ENCODE measurements around the gene PCIF1.
"Not testable (repeated sequence)": the region's sequence is repeated elsewhere in the genome, so short reads cannot be mapped to it uniquely, and the experiment has no call there.

The PCIF1 gene

DNA sequence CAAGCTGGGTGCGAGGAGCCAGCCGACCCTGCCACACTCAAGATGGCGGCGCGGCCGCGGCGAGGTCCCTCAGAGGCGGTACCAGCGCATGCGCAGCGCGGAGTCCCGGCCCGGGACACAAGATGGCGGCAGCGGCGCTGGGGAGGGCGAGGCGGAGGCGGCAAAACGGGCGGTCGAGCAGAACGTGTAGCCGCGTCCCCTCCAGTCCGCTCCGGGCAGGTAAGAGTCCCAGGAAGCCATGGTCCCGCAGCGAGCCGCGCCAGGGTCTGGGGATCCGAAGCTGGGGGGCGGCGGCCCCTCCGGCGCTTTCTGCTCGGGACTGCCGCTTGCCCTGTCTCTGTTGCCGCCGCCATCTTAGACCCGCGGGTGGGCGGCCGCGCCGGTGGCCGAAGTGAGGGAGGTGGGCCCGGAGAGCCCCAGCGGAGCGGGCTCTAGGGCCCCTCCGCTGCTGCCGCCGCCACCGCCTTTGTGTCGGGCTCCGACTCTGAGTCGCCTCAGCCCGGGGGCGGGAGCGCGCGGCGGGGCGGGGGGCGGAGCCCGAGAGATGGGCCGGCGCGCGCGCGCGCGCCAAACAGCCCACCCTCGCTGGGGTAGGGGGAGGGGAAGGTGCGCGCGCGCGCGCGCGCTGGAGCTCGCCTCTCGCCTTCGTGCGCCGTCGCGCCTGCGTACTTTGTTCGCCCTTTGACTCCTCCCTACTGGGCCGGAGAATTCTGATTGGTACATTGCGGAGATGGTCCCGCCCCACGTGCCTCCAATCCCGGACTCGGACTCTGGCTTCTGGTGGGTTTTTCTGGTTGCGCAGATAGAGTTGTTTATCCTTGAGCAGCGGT lies at the start of gene PCIF1:
Gene PCIF1 (plus strand): TSS at position 98 of the 830 bp plus-strand sequence. CDS start 4,317 bp downstream, outside the sequence.
- peak; percentile 97 for DNase-seq

DNA sequence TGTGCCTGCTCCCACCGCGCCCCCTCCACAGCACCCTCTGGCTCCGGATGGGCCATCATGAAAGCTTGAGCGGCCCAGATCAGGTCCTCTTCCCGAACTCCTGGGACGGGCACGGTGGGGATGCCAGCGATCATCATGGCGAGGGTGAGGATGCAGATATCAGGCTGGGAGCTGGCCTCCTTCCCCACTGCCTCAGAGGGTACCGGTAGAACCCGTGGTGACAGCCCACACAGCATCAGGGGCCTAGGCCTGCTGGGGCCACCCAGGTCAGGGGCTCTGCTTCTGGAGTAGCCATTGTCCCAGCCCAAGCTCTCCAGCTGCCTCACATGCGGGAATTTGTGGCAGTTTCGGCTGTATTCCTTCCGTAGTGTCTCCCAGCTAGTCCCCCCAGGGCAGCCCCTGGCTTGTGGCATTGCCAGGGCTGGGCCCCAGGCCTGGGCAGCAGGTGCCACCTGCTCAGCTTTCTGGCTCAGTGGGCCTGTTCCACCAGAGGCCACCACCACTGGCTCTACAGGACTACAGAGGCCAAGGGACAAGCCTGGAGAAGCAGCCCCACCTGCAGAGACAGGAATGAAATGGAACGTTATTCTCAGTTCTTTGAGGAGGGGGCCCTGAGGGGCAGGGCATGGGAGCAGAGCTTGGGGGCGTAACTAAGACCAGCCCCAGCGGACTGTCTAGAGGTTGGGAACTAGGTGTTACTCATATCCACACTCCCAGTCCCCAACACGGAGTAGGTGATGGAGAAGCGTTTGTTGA lies 47.7 kb upstream of the PCIF1 start:
- no peak for DNase-seq

DNA sequence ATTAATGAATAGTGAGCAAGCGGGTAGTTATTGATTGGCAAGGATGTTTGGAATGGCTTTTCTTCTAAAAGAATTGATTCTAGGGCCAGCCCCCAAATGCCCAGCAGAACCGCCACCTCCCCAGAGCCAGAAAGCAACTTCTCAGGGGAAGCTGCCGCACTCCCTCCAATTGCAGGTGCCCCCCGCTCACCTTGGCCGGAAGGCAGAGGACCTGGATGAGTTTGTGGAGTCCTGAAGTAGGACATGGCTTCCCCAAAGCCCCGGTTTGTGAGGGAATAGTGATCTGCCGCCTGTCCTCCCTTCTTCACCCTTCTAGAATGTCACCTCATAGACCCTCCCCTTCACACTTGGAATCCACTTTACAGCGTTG lies 47.2 kb upstream of the PCIF1 start, which contains the start of gene SPATA25:
Gene SPATA25 (minus strand): TSS at position 277 of the 370 bp plus-strand sequence. CDS start 32 bp downstream, at position 245.
- DNase-seq: no peak

GRCh38 chr20:45888681-45889080 lies 45.8 kb upstream of the PCIF1 start:
- no peak for DNase-seq

GRCh38 chr20:45890077-45890984 lies 44.2 kb upstream of the PCIF1 start:
- no peak for DNase-seq

DNA sequence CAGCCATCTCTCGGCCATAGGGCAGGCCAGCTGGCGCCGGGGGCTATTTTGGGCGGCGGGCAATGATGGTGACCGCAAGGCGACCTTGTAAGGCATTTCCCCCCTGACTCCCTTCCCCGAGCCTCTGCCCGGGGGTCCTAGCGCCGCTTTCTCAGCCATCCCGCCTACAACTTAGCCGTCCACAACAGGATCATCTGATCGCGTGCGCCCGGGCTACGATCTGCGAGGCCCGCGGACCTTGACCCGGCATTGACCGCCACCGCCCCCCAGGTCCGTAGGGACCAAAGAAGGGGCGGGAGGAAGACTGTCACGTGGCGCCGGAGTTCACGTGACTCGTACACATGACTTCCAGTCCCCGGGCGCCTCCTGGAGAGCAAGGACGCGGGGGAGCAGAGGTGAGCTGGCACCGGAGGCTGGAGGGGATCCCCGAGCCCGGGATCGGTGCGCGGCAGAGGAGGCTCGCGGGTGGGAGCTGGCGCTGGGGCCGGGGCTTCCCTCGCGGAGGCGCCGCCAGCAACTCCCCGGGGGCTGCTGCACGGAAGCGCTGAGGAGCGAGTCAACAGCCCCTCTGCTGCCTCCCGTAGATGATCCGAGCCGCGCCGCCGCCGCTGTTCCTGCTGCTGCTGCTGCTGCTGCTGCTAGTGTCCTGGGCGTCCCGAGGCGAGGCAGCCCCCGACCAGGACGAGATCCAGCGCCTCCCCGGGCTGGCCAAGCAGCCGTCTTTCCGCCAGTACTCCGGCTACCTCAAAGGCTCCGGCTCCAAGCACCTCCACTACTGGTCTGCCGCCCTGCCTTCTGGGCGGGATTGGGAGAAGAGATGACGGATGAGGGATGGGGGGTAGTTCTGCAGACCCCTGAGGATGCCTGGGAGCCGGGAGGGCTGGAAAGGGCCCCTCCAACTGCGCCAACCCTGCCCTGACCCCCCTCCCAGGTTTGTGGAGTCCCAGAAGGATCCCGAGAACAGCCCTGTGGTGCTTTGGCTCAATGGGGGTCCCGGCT lies 43.2 kb upstream of the PCIF1 start, which contains the start of the genes CTSA and NEURL2:
Gene CTSA (plus strand): TSS at position 351 of the 999 bp plus-strand sequence. CDS start 234 bp downstream, at position 585.
Gene NEURL2 (minus strand): TSS at position 224 of the 999 bp plus-strand sequence. CDS start 217 bp downstream, at position 7.
- DNase-seq: peak; percentile 79

DNA sequence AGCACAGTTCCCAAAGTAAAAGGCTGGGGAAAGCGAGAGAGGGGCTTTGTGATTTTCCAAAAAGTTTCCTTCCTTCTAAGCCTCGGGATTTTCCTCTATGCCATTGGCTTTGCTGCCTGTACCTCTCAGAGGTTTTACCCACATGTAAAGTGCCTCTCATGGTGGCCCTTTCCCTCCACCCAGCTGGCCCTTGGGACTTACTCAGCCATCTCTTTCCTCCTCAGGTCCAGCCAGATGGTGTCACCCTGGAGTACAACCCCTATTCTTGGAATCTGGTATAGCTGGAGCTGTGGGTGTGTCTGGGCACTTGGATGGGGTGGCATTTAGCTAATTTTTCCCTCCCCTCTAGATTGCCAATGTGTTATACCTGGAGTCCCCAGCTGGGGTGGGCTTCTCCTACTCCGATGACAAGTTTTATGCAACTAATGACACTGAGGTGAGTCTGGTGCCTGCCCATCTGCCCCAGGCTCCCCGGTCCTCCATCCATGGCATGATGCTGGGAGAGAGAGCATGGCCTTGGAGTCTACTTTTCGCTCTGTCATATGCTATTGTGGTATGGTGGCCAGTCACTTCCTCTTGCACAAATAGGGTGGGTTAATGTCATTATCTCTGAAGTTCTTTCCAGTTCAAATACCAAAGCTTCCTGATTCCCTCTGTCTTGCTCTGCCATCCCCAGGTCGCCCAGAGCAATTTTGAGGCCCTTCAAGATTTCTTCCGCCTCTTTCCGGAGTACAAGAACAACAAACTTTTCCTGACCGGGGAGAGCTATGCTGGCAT lies 42.2 kb upstream of the PCIF1 start:
- DNase-seq: no peak

DNA sequence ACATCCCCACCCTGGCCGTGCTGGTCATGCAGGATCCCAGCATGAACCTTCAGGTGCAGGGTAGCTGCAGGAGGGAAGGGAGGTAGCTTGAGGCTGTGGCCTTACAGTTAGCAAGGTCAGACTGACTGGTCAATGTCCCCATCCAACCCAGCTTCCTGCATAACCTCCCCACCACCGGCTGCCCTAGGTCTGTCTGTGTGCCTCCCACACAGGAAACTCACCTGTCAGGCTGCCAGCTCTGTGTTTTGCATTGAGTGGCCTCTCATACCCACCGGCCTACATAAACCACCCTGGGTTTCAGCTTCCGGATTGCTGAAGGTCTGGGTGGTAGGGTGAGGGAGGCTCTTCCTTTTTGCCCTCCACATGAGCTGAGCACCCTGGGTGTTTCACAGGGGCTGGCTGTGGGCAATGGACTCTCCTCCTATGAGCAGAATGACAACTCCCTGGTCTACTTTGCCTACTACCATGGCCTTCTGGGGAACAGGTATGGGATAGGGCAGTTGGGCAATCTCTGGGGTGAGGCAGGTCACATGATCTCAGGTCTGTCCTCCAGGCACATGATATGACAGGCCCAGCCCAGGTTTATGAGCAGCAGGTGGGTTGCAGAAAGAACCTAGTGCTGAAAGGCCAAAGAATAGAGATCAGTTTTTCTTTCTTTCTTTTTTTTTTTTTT lies 41.5 kb upstream of the PCIF1 start:
- DNase-seq: no peak

DNA sequence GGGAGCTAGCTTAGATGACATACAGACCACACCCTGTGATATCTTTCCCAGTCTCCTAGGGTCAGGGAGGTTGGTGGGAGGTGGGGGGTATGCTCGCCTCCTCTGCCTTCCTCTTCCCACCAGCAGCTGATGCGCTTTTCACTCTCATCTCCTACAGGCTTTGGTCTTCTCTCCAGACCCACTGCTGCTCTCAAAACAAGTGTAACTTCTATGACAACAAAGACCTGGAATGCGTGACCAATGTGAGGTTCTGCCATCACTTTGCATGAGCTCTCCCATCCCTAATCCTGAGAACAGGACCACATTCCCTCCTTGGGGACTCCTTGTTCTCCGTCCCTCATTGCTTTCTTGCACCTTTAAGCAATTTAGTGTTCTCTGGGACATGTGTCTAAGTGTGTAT lies 40.7 kb upstream of the PCIF1 start:
- DNase-seq: no peak

DNA sequence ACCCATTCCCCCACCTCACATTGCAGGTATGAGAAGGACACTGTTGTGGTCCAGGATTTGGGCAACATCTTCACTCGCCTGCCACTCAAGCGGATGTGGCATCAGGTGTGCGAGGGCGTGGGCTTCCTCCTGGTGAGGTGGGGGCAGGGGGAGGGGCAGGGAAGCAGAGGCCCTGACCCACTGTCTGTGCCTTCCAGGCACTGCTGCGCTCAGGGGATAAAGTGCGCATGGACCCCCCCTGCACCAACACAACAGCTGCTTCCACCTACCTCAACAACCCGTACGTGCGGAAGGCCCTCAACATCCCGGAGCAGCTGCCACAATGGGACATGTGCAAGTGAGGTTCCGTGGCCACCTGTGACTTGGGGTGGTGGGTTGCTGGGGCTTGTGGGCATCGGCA lies 39.7 kb upstream of the PCIF1 start:
- DNase-seq: no peak

DNA sequence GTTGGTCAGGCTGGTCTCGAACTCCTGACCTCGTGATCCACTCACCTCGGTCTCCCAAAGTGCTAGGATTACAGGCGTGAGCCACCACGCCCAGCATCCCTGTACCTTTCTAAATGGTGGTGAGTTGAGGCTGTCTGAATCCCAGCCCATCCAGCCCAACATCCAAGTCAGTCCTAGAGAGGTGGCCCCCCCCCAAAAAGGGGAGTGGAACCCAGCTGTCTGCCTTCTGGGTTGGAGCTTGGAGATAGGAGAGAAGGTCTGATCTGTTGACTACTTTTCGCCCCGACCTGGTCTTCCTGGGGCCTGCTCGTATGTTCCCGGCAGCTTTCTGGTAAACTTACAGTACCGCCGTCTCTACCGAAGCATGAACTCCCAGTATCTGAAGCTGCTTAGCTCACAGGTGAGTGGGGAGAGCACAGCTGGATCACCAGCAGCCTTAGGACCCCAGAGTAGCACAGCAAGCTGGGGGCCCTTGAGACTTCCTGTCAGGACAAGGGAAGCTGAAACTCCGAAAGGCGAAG lies 37.8 kb upstream of the PCIF1 start:
- no peak for DNase-seq

GRCh38 chr20:45897289-45897688 lies 37.2 kb upstream of the PCIF1 start:
- no peak for DNase-seq

- no peak for DNase-seq
Measured at GRCh38 chr20:45897692-45898091, 36.8 kb upstream of the PCIF1 start.

- DNase-seq: no peak
Measured at GRCh38 chr20:45898285-45898684, 36.2 kb upstream of the PCIF1 start.

DNA sequence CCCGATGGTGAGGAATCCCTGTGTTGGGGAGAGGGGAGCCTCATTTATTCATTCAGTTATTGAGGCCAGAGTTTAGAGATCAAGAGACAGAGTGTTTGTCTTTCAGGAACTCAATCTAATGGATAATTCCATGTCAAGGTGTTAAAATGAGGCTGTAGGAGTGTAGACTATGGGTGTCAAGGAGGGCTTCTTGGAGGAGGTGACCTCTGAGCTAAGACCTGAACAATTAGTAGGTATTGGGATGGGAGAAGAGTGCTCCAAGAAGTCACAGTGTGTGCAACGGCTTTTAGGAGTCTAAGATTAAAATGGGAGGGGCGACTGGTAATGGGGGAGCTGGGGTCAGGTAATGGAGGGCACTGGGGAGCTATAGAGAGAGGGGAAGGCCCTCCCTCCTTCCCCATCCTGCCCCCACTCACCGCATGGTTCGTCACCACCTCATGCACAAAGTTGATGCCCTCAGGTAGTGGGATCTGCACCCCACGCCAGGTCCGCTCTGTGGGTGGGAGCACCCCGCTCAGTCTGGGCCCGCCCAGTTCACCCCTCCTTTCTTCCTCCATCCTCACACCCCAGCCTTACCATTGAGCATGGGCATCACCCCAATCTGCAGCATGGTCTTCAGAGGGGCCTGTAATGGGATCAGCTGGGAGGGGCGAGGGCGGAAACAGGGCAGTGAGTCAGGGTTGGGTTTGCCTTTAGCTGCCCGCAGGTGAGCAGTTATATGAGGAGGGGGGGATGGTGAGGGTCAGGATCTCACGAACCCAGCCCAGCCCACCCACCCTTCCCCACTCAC lies 35.2 kb upstream of the PCIF1 start:
- DNase-seq: no peak

DNA sequence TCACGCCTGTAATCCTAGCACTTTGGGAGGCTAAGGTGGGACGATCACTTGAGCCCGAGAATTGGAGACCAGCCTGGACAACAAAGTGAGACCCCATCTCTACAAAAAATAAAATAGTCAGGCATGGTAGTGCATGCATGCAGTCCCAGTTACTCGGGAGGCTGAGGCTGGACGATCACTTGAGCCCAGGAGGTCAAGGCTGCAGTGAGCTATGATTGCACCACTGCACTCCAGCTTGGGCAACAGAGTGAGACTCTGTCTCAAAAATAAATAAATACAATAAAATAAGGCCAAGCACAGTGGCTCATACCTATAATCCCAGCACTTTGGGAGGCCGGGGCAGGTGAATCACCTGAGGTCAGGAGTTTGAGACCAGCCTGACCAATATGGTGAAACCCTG lies 33.2 kb upstream of the PCIF1 start:
- DNase-seq: not testable (repeated sequence)

DNA sequence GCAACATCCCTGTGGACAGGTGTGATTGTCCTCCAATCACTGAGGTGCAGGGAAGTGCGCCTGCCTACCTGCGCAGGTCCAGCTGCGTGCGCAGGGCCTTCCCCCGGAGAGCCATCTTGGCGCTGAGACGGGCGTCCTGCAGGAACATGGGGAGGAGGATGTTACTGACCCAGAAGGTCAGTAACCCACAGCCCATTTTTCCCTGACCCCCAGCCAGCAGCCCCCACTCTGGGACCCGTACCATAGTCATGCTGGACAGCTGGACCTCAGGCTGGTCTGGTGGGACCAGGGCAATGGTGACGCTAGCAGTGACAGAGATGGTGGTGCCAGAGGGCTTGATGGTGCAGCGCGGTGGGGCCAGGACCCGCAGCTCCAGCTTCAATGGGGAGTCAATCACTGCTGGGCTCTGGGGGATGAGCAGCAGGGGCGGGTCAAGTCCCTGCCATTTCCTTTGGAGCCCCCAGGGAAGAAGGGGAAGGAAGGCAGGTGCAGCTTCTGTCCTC lies 32.2 kb upstream of the PCIF1 start:
- DNase-seq: no peak

Data from activated T-cell treated with anti-CD3 and anti-CD28 coated beads for 4 hours (primary cell).